Hematopoietic multipotent progenitor cell (in vitro differentiated cells): Measurements from ENCODE around the gene TPX2. TPM values are rescaled to one million over a fixed set of nuclear protein-coding genes. Genes with fewer than 3 reads are reported as not detected.

ENCODE experiments used
- DNase-seq, 3 donors: peaks; one replicate each; pipeline ENCODE4 v3.0.0-alpha.2; 2011 to 2015; ENCODE audit warnings: low read depth in 2 of 3, low spot score in 2 of 3
- small RNA-seq: library from RNA; depleted of rRNA; stranded (forward); fragments of <200 nt; gene quantifications from one replicate; pipeline ENCODE3, GENCODE V24; 2012
- total RNA-seq: library from RNA; depleted of rRNA; stranded (reverse); fragments of >200 nt; gene quantifications from one replicate; pipeline ENCODE4 v1.2.3, GENCODE V29; 2012

Gene TPX2
- total RNA-seq, 1 donor, result 5.1 TPM

DNA sequence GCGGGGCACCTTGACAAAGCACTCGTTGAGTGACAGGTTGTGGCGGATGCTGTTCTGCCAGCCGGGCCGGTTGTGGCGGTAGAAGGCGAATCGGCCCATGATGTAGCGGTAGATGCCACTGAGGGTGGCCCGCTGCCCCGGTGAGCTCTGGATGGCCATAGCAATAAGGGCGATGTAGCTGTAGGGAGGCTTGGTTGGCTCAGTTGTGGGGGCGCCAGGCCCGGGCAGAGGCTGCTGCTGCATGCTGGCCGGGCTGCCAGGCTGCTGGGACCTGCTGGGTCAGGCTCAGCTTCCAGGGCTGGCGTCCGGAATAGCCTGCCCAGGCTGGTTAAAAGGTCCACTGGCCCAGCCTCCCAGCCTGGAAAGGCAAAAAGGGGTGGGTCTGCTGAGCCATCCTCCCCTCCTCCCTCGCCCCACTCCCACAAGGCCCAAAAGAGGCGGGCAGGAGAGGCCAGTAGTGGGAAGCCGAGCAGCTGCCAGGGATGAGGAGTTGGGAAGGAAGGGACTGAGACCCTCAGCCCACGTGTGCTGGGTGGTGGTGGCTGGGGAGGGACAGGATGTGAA lies 106.3 kb downstream of the TPX2 start, which contains the start of gene FOXS1:
TSS of gene FOXS1 (minus strand) at position 305 of the 564 bp plus-strand sequence. CDS start at position 243, 62 bp downstream.
- DNase-seq, result no peak

DNA sequence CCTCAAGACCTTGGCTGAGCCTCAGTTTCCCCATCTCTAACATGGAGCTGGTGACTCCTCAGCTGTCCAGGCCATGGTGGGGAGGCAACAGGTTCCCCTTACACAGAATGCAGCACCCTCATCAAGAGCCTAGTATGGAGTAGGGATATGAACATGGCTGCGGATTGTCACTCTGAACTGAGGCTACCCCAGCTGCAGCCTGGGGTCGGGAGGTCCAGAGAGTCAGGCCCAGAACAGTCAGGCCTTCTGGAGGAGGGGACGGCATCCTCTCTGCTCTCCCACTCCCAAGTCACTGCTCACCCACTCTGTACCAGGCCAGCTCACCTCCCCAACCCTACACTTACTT lies 107.7 kb downstream of the TPX2 start:
- no peak for DNase-seq

DNA sequence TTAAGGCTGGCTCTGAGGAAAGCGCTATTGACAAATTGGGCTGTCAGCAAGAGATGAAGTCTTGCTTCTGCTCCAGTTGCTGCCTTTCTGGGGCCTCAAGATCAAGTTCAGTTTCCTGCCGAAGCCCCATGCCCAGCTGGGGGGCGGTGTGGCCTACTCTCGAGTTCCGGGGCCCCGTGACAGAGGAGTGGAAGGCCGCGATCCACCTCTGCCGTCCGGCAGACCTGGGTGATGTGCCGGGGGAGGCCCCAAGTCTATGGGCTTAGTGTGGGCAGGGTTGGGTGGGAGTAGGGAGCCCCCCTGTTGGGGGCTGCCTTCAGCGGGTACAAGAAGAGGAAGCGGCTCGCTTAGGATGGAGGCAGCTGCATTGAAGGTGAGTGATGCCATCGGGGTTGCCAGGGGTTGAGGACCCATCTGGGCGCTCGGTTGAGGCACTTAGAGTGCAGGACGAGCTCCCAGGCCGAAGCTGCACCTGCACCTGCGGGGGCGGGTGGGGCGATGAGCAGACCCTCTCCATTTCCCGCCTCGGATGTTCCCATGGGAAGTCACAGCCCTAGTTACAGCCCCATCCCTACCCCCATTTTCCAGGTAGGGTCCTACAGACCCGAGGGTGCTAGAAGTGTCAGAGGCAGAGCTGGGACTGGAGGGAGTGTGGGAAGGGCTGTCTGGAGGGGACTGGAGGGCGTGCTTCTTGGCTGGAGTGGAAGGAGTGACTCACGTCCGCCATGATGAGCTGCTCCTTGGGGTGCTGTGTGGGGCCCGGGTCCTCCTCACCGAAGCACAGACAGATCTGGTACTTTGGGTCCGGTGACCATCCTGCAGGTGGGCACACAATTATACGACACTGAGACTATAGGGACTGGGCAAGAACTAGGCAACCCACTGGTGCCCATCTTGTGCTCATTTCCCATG lies 109.3 kb downstream of the TPX2 start:
- no peak for DNase-seq

DNA sequence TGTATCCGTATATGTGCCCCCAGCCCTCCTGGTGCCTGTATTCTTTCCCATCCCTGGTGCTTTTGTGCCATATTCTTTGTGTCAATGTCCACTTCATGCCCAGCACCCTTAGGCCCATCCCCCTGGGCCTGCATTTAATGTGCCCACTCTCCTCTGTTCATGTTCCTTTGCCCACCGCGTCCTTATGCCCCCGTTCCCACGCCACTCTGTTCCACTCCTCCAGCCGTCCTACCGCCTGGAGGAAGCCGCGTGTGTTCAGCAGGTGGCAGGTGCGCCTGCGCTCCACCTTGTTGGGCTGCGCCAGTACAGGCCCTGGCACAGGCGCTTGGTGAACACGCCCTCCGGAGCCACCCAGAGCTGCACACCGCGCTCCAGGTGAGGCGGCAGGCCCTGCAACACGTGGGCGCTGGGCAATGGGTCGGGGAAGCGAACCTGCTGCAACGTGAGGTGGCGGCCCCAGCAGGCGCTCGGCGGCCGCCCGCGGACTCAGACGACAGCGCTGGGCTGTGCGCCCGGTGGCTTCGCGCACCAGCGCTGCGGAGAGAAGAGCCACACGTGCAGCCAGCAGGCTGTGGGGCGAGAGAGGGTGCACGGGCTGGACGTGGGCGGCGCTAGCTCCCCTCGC lies 110.3 kb downstream of the TPX2 start:
- no peak for DNase-seq

Small RNA genes within 50 kb of the gene (small RNA-seq; reads per million reads assigned to genes)
- not detected for gene AL160175.1

Other genes starting within 250 kb of the TPX2 start
- gene HM13, start 224.8 kb upstream of the TPX2 start, total RNA-seq, result 82.7 TPM
- 1,163 TPM for gene ID1, start 134.0 kb upstream of the TPX2 start, total RNA-seq
- not detected for gene COX4I2, start 101.4 kb upstream of the TPX2 start, total RNA-seq
- 48.7 TPM for gene BCL2L1, start 16.4 kb upstream of the TPX2 start, total RNA-seq
- gene MYLK2, start 80.1 kb downstream of the TPX2 start, total RNA-seq, result under 0.01 TPM
- gene FOXS1, start 106.3 kb downstream of the TPX2 start, total RNA-seq, result not detected
- gene DUSP15, start 131.2 kb downstream of the TPX2 start, total RNA-seq, result 8.6 TPM
- 0.54 TPM for gene TTLL9, start 131.3 kb downstream of the TPX2 start, total RNA-seq
- gene PDRG1, start 212.8 kb downstream of the TPX2 start, total RNA-seq, result 7.5 TPM
- gene XKR7, start 228.9 kb downstream of the TPX2 start, total RNA-seq, result under 0.01 TPM